ENCODE data around the gene CHST3.
"Not testable (repeated sequence)": the region's sequence is repeated elsewhere in the genome, so short reads cannot be mapped to it uniquely, and the experiment has no call there.

DNA sequence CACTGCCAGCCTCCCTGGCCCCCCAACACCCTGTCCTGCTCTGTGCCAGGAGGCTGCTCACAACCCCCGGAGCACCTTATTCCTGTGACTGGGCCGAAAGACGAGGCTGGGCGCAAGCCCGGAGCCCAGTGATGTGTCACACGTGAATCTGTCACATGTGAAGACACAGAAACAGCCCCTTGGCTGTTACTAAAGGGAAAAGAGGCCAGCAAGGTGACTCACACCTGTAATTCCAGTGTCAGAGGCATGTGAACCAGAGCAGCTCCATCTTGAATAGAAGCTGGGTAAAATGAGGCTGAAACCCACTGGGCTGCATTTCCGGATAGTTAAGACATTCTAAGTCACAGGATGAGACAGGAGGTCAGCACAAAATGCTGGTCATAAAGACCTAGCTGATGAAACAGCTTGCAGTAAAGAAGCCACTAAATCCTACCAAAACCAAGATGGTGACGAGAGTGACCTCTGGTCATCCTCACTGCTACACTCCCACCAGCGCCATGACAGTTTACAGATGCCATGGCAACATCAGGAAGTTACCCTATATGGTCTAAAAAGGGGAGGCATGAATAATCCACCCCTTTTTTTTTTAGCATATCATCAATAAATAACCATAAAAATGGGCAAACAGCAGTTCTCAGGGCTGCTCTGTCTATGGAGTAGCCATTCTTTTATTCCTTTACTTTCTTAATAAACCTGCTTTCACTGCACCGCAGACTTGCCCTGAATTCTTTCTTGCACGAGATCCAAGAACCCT, 68.4 kb downstream of the CHST3 start:
- TF ChIP-seq, protein P1, sequence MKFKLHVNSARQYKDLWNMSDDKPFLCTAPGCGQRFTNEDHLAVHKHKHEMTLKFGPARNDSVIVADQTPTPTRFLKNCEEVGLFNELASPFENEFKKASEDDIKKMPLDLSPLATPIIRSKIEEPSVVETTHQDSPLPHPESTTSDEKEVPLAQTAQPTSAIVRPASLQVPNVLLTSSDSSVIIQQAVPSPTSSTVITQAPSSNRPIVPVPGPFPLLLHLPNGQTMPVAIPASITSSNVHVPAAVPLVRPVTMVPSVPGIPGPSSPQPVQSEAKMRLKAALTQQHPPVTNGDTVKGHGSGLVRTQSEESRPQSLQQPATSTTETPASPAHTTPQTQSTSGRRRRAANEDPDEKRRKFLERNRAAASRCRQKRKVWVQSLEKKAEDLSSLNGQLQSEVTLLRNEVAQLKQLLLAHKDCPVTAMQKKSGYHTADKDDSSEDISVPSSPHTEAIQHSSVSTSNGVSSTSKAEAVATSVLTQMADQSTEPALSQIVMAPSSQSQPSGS (IDR thresholded peaks at IDR 0.05; ENCODE audit: low read length): not testable (repeated sequence)
- TF ChIP-seq CHD2 (IDR thresholded peaks at IDR 0.05; ENCODE audit: borderline replicate concordance, low read depth, low read length); CTCF (IDR thresholded peaks at IDR 0.05 in 2 of 3, conservative IDR thresholded peaks at IDR 0.05 in 1 of 3; ENCODE audit: control insufficient read depth in 2 of 3, extremely low read depth in 1 of 3, insufficient read depth in 1 of 3, low read depth in 3 of 3, low read length in 3 of 3); NR2C1 (IDR thresholded peaks at IDR 0.05); EGR1 (IDR thresholded peaks at IDR 0.05; ENCODE audit: borderline replicate concordance in 1 of 2, low read depth in 2 of 2, low read length in 2 of 2); EP300 (IDR thresholded peaks at IDR 0.05; ENCODE audit: borderline replicate concordance in 1 of 2, control insufficient read depth in 1 of 2, low read depth in 2 of 2, low read length in 2 of 2); CBX5 (IDR thresholded peaks at IDR 0.05; ENCODE audit: low read depth); PRDM15 (CRISPR knock-in tag; IDR thresholded peaks at IDR 0.05); SMARCA5 (IDR thresholded peaks at IDR 0.05); POLR2AphosphoS5 (IDR thresholded peaks at IDR 0.05; ENCODE audit: low read length); NFYB (IDR thresholded peaks at IDR 0.05; ENCODE audit: insufficient read depth, low read depth, low read length); POLR2A (IDR thresholded peaks at IDR 0.05; ENCODE audit: low read depth, low read length): not testable (repeated sequence)
- TF ChIP-seq, protein P2, sequence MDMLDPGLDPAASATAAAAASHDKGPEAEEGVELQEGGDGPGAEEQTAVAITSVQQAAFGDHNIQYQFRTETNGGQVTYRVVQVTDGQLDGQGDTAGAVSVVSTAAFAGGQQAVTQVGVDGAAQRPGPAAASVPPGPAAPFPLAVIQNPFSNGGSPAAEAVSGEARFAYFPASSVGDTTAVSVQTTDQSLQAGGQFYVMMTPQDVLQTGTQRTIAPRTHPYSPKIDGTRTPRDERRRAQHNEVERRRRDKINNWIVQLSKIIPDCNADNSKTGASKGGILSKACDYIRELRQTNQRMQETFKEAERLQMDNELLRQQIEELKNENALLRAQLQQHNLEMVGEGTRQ (IDR thresholded peaks at IDR 0.05; ENCODE audit: borderline replicate concordance, low read depth, low read length): not testable (repeated sequence)

Measured in GM12878 (cell line).